Adipocyte (in vitro differentiated cells): Measurements from ENCODE around the gene SYVN1.

Source experiments
- DNase-seq: peaks from one replicate; pipeline ENCODE4 v3.0.0-alpha.2; 2015; ENCODE audit warnings: low read depth
- H3K27me3 ChIP-seq: replicated peaks from 2 replicates; pipeline ENCODE4 v1.7.0; 2013; ENCODE audit warnings: mild to moderate bottlenecking, low read length, moderate library complexity; ENCODE audit not compliant: control insufficient read depth, insufficient read depth
- H3K36me3 ChIP-seq: 2 replicates; pipeline ENCODE4 v1.7.0; 2013; ENCODE audit warnings: low read length, mild to moderate bottlenecking, moderate library complexity; ENCODE audit not compliant: control insufficient read depth, insufficient read depth, severe bottlenecking
- H3K4me1 ChIP-seq: 2 replicates; pipeline ENCODE4 v1.7.0; 2013; ENCODE audit warnings: mild to moderate bottlenecking, low read length, moderate library complexity; ENCODE audit not compliant: control insufficient read depth, insufficient read depth
- H3K4me3 ChIP-seq: 2 replicates; pipeline ENCODE4 v1.7.0; 2013; ENCODE audit warnings: mild to moderate bottlenecking, low read length, moderate library complexity
- H3K9ac ChIP-seq: 2 replicates; pipeline ENCODE4 v1.7.0; 2013; ENCODE audit warnings: mild to moderate bottlenecking, low read length, moderate library complexity
- H3K9me3 ChIP-seq: 2 replicates; pipeline ENCODE4 v1.7.0; 2013; ENCODE audit warnings: mild to moderate bottlenecking, low read length, moderate library complexity; ENCODE audit not compliant: control insufficient read depth

The SYVN1 gene

DNA sequence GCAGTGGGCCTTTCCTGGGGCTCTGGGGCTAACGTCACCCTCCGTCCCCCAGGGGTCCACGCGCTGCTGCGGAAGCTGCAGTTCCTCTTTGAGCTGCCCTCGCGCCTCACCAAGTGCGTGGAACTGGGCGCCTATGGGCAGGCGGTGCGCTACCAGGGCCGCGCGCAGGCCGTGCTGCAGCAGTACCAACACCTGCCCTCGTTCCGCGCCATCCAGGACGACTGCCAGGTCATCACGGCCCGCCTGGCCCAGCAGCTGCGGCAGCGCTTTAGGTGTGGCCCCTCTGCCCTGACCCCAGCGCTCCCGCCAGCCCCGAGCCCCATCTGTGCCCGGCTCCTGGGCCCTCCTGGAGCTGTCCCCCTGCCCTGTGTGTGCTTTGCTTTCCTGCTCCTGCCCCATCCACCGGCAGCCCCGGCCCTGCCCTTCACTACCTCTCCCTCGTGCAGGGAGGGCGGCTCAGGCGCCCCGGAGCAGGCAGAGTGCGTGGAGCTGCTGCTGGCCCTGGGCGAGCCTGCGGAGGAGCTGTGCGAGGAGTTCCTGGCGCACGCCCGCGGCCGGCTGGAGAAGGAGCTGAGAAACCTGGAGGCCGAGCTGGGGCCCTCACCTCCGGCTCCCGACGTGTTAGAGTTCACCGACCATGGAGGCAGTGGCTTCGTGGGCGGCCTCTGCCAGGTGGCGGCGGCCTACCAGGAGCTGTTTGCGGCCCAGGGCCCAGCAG lies 26.4 kb downstream of the SYVN1 start:
- no peak for DNase-seq
- Histone ChIP-seq H3K4me1 (peaks cover 38% of the 10 kb centered on the region), H3K9ac (no peak overlapping the region), H3K9me3 (no peaks in the 10 kb centered on the region), H3K4me3 (no peak overlapping the region), H3K36me3 (peaks cover 16% of the 10 kb centered on the region), H3K27me3 (no peaks in the 10 kb centered on the region)

DNA sequence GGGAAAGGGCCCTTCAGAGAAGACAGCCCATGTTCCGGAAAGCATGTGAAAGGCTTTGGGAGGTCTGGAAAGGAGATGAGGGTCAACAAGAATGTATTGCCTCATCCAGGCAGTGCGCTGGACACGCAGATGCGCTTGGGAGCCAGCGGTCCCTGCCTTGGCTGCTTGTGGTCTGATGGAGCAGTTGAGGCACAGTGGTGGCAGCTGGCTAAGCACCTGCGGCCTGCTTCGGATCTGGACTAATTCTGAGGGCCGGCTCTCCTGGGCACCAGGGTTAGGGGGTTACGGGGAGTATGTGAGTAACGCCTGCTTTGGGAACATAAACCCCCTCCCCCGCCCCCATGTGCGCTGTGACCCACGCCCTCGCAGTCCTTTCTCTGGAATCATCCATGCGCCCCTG lies 27.2 kb downstream of the SYVN1 start:
- Histone ChIP-seq H3K4me1 (peaks cover 42% of the 10 kb centered on the region), H3K36me3 (peaks cover 16% of the 10 kb centered on the region), H3K27me3 (no peaks in the 10 kb centered on the region), H3K9me3 (no peaks in the 10 kb centered on the region), H3K4me3 (no peak overlapping the region), H3K9ac (no peak overlapping the region)
- DNase-seq, result no peak

DNA sequence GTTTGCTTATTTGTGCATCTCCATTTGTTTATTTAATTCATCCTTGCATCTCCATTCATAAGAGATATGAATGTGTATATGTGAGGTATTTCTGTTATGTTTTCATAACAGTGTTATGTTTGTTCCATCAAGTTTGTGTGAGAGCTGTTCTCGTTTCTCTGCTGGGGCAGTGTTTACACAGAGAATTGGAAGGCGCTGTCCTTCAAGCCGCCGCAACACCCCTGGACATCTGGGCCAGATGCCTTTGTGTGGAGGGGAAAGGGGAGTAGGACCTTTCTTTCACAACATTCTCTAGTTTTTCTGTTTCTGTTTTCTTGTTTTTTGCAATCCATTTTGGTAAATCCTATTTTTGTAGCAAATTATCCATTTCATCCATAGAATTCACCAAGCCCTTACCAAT lies 29.7 kb downstream of the SYVN1 start:
- H3K4me3 ChIP-seq, result no peak overlapping the region
- peaks cover 45% of the 10 kb centered on the region for H3K4me1 ChIP-seq
- H3K9me3 ChIP-seq, result no peaks in the 10 kb centered on the region
- H3K9ac ChIP-seq, result peak overlapping the region; percentile 41
- no peaks in the 10 kb centered on the region for H3K27me3 ChIP-seq
- H3K36me3 ChIP-seq, result peaks cover 15% of the 10 kb centered on the region
- no peak for DNase-seq

DNA sequence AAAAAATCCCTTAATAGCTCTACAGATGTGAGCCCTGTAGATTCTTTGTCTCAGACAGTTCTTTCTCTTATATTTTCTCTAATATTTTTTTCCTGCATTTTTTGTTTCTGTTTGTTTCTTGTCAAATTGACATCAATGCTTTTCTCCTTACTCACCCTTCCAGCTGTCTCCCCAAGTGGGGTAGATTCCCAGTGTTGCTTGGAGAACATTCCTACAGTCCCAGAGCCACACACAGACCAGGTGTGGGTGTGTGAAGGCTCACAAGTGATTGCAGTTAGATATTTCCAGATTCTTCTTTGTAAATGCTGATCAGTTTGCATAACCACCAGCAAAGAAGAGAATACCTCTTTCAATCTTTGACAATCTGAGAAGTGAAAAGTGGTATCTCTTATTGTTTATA lies 30.8 kb downstream of the SYVN1 start:
- no peak for DNase-seq
- Histone ChIP-seq H3K27me3 (no peaks in the 10 kb centered on the region), H3K4me1 (peaks cover 45% of the 10 kb centered on the region), H3K36me3 (peaks cover 4% of the 10 kb centered on the region), H3K4me3 (no peak overlapping the region), H3K9ac (no peak overlapping the region), H3K9me3 (no peaks in the 10 kb centered on the region)

DNA sequence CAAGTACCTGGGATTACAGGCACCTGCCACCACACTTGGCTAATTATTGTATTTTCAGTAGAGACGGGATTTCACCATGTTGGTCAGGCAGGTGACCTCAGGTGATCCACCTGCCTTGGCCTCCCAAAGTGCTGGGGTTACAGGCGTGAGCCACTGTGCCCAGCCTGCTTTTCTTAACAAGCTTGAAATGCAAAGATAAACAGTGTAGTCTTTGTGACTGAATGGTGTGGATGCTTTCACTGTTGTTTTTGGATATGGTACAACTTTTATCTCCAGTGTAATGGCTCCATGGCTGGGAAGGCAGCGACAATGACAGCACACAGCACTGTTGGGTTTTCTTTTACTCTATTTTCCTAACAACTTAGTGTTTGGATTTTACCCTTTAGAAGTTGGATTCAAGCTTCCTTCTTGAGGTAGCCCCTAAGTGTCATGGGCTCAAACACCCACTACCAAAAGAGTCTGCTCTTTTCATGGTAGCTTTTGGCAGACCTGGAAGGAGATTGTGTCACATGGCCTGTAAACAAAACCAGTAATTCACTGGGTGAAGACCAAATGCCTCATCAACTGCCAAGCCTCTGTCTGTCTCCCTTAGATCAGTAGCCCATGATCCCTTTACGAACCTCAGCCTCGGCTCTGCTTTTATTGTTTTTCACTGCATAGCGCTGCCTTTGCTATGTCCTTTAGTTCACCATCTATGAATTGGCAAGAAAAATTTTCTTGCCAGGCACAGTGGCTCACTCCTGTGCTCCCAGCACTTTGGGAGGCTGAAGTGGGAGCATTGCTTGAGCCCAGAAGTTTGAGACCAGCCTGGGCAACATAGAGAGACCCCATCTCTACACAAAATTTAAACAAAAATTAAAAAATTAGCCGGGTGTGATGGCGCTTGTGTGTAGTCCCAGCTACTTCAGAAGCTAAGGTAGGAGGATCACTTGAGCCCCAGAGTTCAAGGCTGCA lies 31.9 kb downstream of the SYVN1 start:
- Histone ChIP-seq H3K36me3 (peaks cover under 1% of the 10 kb centered on the region), H3K27me3 (no peaks in the 10 kb centered on the region), H3K9ac (no peak overlapping the region), H3K4me3 (no peak overlapping the region), H3K9me3 (no peaks in the 10 kb centered on the region), H3K4me1 (peaks cover 45% of the 10 kb centered on the region)
- DNase-seq, result peak; percentile 36

DNA sequence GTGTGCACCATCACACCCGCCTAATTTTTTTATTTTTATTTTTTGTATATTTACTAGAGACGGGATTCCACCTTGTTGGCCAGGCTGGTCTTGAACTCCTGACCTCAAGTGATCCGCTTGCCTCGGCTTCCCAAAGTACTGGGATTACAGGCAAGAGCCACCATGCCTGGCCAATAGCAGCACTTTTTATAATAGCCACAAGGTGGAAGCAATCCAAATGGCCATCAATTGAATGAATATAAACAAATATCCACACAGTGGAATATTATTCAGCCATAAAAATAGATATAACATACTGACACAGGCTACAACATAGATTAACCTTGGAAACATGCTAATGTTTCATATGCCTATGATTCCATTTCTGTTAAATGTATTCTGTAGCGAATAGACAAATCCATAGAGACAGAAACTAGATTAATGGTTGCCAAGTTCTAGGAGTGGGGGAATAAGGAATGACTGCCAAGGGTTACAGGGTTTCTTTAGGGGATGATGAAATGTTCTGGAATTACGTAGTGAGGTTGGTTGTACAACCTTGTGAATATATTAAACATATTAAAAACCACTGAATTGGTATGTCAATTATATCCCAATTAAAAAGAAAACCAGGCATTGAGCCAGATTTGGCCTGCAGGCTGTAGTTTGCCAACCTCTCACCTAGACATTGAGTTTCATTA lies 33.5 kb downstream of the SYVN1 start:
- H3K4me1 ChIP-seq, result peaks cover 53% of the 10 kb centered on the region
- H3K27me3 ChIP-seq, result no peaks in the 10 kb centered on the region
- no peak for DNase-seq
- H3K36me3 ChIP-seq, result no peaks in the 10 kb centered on the region
- H3K4me3 ChIP-seq, result peak overlapping the region; percentile 23
- H3K9me3 ChIP-seq, result no peaks in the 10 kb centered on the region
- H3K9ac ChIP-seq, result peak overlapping the region; percentile 66

DNA sequence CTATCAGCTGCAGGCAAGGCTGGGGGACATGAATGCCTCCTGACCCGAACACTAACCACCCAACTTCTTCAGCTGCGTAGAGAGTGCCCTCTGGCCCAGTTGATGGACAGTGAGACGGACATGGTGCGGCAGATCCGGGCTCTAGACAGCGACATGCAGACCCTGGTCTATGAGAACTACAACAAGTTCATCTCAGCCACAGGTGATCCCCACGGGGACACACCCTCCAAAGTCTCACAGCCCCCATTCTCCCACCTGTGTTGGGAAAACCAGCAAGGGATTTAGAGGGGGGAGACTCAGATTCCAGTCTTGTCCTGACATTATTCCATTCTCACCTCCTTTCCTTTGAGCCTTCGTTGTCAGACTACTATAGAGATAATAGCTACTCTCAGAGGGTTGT lies 37.4 kb downstream of the SYVN1 start:
- no peak for DNase-seq
- no peaks in the 10 kb centered on the region for H3K36me3 ChIP-seq
- H3K9me3 ChIP-seq, result no peaks in the 10 kb centered on the region
- H3K4me3 ChIP-seq, result peak overlapping the region; percentile 85
- peak overlapping the region; percentile 37 for H3K9ac ChIP-seq
- H3K27me3 ChIP-seq, result no peaks in the 10 kb centered on the region
- peaks cover 27% of the 10 kb centered on the region for H3K4me1 ChIP-seq

DNA sequence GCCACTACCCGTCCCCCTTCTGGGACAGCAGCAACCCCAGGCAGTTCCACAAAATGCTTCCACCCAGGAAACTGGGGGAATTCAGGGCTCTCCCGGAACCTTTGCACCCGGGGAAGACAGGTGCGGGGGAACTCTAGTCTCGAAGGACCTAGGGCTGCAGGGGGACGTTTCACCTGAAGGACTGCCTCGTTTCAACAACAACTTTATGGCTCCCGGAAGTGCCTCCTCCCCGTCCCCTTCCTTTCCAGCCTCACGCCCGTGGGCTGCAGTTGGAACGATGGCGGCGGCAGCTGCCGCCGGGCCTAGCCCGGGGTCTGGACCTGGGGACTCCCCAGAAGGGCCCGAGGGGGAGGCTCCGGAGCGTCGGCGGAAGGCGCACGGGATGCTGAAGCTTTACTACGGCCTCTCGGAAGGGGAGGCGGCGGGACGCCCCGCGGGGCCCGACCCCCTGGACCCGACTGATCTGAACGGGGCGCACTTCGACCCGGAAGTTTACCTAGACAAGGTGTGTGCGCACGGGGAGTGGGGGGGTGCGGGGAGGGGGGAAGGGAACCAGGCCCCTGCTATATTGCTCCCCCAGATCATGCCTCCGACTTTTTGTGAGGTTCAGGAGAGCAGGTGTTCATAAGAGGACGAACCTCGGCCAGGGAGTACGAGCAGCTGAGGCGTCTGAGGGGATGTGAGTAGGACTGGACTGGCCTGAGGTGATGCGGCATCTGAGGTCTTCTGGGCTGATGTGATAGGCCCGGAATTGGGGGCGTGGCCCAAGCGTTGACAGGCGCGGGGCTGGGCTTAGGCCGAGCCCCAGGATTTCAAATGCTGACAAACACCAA lies 38.1 kb downstream of the SYVN1 start, which contains the start of gene VPS51:
VPS51 (plus strand) TSS at position 241 of the 833 bp plus-strand sequence; CDS start at position 278, 37 bp downstream.
- peak; percentile 93 for DNase-seq
- Histone ChIP-seq H3K4me1 (peaks cover 20% of the 10 kb centered on the region), H3K27me3 (no peaks in the 10 kb centered on the region), H3K36me3 (no peaks in the 10 kb centered on the region), H3K9me3 (no peaks in the 10 kb centered on the region), H3K9ac (peak within 1 kb of the TSS; percentile 90), H3K4me3 (peak within 1 kb of the TSS; percentile 85)

DNA sequence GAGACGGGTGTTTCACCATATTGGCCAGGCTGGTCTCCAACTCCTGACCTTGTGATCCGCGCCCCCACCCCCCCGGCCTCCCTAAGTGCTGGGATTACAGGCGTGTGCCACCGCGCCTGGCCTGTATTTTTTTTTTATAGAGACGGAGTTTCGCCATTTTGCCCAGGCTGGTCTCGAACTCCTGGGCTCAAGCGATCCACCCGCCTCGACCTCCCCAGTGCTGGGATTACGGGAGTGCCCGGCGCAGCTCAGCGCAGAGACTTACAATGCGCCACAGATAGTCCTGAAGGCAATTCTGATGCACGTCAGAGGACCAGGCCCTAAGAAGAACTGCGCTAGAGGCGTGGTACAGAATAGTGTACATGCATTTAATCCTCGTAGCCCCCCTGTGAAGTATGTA lies 38.9 kb downstream of the SYVN1 start:
- peaks cover 12% of the 10 kb centered on the region for H3K4me1 ChIP-seq
- no peaks in the 10 kb centered on the region for H3K27me3 ChIP-seq
- H3K36me3 ChIP-seq, result no peaks in the 10 kb centered on the region
- H3K9ac ChIP-seq, result peak overlapping the region; percentile 90
- H3K9me3 ChIP-seq, result no peaks in the 10 kb centered on the region
- peak overlapping the region; percentile 85 for H3K4me3 ChIP-seq
- DNase-seq, result no peak

DNA sequence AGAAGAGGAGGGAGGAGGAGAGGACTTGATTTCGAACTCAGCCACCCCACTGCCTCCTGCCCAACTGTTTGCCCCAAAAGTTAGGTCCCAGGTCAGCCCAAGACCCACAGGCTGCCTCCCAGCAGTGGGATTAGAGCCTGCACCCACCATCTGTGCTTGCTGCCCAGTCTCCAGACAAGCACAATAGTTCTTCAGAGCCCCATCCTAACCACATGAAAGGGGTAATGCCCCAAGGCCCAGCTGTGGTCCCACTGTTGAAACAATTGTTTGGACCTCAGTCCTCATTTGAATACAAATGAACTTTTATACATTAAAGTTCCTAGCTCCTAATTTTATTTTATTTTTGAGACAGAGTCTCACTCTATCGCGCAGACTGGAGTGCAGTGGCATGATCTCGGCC lies 43.7 kb downstream of the SYVN1 start:
- peaks cover 3% of the 10 kb centered on the region for H3K4me1 ChIP-seq
- H3K9ac ChIP-seq, result no peak overlapping the region
- H3K9me3 ChIP-seq, result no peaks in the 10 kb centered on the region
- H3K36me3 ChIP-seq, result peaks cover 39% of the 10 kb centered on the region
- H3K27me3 ChIP-seq, result no peaks in the 10 kb centered on the region
- no peak overlapping the region for H3K4me3 ChIP-seq
- no peak for DNase-seq
